Measurements from ENCODE around the gene PGAP6.
"Not testable (repeated sequence)": the region's sequence is repeated elsewhere in the genome, so short reads cannot be mapped to it uniquely, and the experiment has no call there.

The PGAP6 gene

DNA sequence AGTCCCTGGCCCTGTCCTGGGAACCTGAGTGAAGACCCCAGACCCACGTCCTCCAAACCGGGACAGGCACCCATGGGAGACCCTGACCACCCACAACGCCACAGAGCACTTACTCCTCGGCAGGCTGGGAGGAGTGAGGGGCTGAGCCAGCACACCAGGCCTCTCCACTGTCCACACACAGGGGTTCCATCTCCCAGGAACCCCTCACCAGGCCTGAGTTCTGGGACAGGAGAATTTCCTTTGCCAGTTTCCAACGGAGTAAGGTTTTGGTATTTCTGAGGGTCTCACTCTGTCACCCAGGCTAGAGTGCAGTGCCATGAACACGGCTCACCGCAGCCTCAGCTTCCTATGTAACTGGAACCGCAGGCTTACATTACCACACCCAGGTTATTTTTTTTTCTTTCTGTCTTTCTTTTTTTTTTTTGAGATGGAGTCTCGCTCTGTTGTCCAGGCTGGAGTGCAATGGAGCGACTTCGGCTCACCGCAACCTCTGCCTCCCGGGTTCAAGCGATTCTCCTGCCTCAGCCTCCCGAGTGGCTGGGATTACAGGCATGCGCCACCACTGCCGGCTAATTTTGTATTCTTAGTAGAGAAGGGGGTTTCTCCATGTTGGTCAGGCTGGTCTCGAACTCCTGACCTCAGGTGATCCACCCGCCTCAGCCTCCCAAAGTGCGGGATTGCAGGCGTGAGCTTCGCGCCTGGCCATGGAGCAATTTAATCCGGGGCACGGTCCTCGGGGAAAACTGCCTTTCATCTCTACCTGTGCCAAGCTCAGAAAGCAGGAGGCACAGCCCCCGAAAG is 1.6 kb downstream of the PGAP6 start:
- in situ Hi-C loops (cut with MboI; ENCODE audit: low sequenced_read_pairs), result no loop called here

DNA sequence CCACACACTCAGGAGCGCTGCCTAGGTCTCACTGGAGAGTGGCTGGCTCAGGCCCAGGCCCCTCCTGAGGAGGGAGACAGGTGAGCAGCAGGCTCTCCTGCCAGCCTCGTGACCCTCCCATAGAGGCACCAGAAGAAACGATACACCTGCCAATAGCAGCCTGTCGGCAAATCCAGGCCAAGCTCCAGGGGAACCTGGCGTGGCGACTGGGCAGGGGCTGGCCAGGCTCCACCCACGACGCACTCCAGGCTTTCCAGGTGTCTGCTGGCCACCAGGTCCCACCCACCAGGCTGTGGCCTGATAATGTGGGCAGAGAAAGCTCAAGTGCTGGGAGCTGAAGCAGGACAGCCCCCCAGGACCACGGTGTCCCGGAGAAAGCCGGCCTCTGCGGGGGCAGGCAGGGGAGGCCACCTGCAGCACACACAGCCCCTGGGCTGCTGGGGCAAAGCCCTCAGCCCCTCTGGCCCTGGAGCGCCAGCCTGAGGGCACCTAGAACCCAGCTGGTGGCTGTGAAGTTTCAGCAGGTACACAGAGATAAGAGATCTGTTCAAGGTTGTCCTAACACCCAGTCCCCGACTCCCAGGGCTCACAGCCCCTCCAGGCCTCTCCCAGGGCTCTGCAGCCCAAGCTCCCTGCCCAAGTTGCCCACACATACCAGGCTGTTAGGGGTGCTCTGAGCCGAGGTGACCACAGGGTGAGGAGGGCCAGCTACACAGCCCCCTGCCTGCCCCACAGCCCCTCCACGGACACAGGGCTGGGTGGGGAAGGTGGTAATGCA is 2.4 kb downstream of the PGAP6 start:
- in situ Hi-C loops (cut with MboI; ENCODE audit: low sequenced_read_pairs), result no loop called here

DNA sequence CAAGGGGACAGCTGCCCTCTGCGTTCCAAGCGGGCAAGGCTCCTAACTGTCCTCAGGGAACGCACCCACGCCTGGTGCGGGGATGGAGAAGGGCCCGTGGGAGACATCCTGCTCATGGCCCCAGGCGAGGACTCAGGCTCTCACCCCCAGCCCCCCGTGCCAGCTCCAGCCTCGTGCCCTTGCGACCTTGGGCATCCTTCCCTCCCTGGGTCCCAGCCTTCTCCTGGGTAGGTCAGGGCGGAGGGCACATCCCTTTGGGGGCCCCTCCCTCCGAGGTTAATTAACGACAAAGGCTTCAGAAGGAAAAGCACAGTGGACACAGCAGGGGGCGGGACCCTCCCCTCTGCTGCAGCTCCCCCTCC is 3.0 kb downstream of the PGAP6 start:
- in situ Hi-C loops (cut with MboI; ENCODE audit: low sequenced_read_pairs), result no loop called here

DNA sequence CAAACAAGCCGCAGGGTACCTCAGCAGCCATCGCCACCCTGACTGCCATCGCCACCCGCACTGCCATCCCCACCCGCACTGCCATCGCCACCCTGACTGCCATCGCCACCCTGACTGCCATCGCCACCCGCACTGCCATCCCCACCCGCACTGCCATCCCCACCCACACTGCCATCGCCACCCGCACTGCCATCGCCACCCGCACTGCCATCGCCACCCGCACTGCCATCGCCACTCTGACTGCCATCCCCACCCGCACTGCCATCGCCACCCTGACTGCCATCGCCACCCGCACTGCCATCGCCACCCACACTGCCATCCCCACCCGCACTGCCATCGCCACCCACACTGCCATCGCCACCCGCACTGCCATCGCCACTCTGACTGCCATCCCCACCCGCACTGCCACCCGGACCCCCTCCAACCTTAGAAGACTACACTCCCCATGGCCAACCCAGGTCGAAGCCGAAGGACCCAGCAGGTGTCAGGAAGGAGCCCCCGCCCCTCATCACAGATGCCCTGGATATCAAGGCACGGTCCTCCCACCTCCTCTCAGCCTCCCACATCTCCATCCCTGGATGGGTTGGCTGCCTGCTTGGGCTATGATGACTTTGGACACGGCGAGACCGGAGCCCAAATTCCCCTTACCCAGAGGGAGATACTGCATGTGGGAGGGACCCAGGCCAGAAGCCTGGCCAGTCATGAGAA is 3.5 kb downstream of the PGAP6 start:
- in situ Hi-C loops (cut with MboI; ENCODE audit: low sequenced_read_pairs), result not testable (repeated sequence)

DNA sequence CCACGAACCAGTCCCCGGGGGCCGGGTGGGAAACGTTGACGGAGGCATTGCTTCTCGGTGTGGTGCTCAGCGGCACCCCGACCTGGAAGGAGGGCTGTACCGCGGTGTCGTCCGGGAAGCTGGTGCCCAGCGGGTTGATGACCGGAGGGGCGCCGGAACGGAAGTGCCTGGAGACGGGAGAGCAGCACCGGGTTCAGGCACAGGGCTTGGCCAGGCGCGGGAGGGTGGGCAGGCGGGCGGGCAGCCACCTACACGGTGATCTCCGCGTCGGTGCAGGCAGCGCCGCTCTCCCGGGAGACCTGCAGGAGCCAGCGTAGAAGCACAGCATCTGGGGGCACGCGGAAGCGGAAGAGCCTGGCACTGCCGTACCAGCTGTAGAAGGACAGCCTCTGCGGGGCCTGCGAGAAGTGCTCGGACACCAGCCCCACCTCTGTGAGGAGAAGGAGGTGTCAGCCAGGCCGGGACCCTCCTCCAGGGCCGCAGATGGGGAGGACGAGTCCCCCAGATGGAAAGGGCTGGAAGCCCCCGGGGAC is 4.3 kb downstream of the PGAP6 start:
- in situ Hi-C loops (cut with MboI; ENCODE audit: low sequenced_read_pairs), result no loop called here

DNA sequence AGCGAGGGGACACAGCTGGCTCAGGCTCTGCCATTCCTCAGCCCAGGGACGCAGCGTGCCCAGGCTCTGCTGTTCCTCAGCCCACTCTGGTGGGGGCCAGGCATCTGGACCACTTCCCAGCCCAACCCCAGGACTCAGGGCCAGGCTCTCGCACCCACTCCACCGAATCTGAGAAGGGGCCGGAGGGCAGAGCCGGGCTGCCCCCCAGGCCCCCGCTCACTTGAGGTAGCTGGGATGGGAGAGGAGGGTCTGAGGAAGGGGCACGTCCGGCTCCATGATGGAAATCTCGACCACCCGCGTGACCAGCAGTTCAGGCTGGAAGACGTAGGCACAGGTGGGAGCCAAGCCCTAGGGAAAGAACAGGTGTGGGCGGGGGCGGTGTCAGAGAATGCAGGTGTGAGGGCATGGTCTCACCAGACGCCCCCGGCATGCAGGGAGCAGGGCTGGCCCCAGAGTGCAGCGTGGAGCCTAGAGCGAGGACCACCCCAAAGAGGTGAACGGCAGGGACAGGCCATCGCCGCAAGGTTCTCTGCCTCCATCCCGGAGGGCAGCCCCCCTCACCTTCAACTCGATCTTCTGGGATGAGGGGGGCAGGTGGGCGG is 4.9 kb downstream of the PGAP6 start:
- in situ Hi-C loops (cut with MboI; ENCODE audit: low sequenced_read_pairs), result no loop called here

DNA sequence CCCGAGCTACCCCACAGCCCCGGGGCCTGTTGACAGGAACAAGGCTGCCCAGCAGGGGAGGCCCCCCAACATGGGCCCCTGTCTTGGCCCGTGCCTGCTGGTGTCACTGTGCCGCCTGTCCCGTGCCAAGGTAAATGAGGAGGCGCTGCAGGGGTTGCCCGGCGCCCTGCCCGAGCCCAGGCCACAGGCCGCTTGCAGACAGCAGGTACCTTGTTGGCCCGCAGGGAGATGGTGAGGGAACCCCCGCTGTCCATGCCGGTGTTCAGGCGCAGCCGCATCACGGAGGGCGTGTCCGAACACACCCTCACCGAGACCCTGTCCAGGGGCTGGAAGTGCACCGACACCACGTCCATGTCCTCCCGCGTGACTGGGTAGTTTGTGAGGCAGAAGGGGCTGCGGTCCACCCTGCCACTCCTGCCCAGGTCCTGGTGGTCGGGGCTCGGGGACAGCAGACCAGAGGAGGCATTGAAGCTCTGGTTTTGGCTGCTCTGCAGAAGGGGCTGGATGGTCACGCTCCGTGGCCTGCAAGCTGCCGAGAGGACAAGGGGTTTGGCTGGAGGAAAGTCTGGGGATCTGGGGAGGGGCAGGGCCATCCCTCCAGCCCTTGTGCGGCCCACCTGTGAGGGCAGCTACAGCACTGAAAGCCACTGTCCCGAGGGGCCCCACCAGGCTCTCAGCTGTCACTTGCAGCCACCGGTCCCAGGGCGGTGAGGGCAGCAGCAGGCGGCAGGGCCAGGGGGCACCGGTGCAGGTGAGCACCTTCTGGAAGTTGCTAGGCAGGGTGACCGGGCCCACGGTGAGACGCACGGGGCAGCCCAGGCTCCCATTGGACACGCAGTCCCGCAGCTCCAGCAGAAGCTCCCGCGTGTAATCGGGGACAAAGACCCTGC is 5.6 kb downstream of the PGAP6 start:
- in situ Hi-C loops (cut with MboI; ENCODE audit: low sequenced_read_pairs), result no loop called here

DNA sequence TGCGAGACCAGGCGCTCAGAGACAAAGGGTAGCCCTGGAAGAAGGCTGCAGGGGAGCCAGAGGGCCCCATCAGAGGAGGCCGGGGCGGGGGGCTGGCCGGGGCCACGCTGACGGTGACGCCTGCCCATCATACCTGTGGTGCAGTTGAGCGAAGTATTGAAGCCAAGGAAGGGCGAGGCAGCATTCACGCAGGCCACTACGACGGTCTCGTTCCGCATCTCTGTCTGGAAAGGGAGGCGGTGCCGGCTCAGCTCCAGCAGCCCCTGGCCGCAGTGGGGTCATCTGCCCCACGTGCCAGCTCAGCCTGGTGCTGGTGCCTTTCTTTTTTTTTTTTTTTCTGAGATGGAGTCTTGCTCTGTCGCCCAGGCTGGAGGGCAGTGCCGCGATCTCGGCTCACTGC is 6.6 kb downstream of the PGAP6 start:
- in situ Hi-C loops (cut with MboI; ENCODE audit: low sequenced_read_pairs), result no loop called here

DNA sequence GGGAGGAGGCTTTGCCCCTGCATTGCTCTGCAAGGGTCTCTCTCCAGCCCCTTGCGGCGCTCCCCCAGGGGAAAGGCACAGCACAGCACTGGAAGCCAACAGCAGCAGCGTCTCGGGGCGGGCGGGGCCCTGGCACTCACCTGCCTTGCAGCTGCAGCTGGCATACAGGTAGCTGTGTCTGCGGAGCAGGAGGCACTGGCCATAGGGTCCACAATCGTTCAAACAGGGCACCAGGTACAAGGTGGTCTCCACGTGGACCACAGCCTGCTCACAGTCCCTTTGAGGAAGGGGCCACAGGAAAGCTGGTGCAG is 7.2 kb downstream of the PGAP6 start:
- in situ Hi-C loops (cut with MboI; ENCODE audit: low sequenced_read_pairs), result no loop called here

DNA sequence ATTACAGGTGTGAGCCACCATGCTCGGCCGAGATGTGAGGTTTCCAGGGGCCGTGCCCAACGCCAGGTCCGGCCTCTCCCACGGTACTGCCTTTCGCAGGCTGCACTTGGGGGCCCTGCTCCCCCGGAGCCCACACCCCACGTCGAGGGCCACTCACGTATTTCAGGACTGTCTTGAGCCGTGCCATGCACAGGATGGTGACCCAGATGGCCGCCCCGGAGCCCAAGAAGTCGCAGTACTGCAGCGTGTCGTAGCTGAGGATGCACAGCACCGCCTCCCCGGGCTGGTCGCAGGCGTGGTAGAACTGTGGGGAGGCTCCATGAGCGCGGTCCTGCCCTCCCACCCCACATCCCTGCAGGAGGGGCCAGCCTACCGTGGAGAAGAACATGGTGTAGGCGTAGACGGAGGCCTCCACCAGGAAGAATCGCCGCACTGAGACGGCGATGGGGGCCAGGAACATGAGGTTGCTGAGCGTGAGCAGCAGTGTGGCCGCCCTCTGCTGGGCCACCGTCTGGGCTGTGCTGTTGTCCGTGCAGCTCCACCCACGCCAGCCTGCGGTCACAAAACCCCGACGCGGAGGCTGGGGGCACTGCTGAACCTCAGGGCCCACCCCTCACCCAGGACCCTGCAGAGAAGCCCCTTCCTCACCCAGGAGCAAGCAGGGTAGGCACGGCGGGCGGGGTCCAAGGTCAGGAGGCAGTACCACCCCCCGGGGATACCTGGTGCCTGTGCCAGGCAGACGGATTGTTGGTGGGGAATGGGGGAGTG is 7.7 kb downstream of the PGAP6 start:
- in situ Hi-C loops (cut with MboI; ENCODE audit: low sequenced_read_pairs), result no loop called here

DNA sequence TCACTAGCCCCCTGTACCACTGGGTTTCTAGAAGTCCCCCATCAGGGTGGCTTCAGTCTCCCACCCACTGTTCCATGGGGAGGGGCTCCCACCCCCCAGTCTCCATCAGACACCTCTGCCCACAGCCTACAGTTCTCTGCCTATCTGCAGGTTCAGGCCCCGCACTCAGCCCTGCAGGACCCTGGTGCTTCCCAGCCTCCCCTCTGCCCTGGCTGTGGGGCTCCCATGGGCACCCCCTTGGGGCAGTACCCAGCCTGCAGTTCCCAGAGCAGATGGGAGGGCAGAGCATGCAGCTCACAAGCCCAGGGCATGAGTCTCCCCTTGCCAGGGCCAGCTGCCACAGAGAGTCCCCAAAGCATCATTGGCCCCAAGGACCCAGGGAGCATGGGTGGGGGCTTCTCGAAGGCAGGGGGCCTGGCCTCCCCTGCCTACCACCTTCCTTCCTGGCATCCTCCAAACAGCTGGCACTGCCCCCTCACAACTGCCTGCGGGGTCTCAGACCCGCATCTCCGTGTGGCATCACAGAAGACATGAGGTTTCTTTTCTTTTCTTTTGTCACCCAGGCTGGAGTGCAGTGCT is 8.7 kb downstream of the PGAP6 start:
- in situ Hi-C loops (cut with MboI; ENCODE audit: low sequenced_read_pairs), result no loop called here

DNA sequence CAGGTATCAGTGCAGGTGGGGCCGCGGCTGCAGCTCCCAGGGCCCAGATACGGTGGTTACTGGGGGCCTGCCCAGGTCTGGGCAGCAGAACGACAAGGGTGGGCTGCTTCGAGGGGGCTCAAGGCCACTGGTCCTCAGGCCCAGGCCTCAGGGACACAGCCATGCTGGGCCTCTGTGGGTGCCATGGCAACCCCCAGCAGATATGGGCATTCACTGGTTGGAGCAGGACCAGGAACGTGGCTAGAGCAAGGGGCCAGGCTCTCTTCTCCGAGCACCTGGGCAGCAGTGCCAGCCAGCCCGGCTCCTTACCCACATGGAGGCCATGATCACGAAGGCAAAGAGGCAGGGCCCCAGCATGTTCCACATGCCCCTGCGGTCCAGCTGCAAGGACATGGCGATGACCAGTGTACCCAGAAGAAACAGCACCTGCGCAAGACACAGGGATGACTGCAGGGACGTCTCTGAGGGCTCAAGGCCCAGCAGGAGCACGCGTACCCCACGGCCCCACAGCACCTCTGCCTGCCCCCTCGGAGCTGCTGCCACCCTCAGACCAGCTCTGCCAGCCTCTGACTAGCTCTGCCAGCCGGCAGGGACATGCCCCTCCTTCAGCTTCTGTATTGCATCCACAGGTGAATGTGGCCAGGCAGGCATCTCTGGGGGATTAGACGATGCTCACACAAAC is 9.3 kb downstream of the PGAP6 start:
- in situ Hi-C loops (cut with MboI; ENCODE audit: low sequenced_read_pairs), result no loop called here

DNA sequence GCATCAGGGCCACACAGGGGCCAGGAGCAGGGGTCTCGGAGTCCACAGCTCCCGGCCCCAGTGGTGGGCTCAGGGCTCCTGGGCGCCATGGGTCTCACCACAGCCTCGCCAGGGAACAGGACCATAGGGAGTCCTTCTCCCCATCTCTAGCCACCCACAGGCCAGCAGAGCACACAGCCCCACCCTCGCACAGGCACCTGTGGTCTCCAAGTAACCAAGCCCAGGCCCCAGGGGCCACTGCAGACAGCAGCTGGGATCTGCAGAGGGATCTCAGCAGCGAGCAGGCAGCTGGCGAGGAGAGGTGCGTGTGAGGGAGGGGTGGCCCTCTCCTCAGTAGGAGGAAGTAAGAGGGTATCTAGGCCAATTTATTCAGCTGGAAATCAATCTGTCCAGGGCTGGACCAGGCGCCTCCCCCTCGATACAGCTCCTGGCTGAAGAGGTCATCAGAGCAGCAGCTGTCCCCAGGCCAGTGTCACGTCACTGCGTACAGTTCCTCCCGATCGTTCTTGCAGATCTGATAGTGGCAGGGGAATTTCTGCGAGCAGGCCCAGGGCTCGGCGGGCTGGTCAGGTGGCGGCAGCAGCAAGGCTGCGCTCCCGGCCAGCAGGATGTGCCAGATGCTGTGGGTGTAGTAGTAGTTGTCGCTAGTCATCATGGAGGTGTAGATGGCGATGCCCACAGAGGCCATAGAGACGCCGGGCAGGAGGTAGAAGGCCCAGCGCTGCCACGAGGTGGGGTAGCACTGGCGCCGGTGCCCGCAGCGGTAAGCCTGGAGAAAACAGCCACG is 10.1 kb downstream of the PGAP6 start:
- in situ Hi-C loops (cut with MboI; ENCODE audit: low sequenced_read_pairs), result no loop called here

DNA sequence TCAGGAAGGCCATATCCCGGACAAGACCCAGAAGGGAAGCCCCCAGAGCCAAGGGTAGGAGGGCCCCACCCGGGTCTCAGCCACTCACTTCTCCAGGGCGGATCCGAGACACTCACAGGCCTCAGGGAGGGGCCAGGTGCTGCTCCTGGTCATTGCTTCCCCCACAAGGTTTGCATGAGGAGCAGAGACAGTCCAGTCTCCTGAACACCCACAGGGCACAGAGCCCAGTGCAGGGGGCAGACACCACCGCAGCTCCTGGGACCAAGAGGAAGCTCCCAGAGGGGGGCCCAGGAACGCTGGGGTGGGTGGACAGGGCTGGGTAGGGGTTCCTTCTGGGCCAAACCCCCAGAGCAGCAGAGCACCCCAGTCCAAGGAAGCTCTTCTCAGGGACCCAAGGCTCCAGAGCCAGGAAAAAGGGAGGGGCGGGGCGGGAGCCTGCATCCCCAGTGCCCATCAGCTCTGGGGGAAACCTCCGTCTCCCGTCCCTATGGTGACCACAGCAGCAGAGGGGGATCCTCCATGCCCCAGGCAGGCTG is 10.7 kb downstream of the PGAP6 start:
- in situ Hi-C loops (cut with MboI; ENCODE audit: low sequenced_read_pairs), result no loop called here

DNA sequence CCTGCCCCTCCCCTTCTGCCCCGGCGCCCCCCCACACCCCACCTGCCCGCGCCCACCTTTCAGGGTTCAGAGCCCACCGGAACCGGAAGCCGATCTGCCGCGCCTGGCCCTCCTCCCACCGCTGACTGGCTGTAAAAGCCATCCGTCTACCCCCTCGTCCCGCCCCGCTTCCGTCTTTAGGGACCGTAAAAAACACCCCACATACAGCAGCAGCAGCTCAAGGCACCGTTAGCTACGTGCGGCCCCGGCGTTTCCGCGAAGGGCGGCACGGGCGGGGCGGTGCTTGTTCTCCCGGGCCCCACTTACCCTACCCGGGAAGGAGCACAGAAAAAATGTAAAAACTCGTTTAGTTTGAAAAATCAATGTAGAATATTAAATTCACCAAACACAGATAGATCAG is 11.3 kb downstream of the PGAP6 start, which contains the start of gene MRPL28:
MRPL28 (minus strand) TSS at position 96 of the 400 bp plus-strand sequence. CDS start 320 bp downstream, outside the sequence.
- in situ Hi-C loops (cut with MboI; ENCODE audit: low sequenced_read_pairs), result no loop called here

DNA sequence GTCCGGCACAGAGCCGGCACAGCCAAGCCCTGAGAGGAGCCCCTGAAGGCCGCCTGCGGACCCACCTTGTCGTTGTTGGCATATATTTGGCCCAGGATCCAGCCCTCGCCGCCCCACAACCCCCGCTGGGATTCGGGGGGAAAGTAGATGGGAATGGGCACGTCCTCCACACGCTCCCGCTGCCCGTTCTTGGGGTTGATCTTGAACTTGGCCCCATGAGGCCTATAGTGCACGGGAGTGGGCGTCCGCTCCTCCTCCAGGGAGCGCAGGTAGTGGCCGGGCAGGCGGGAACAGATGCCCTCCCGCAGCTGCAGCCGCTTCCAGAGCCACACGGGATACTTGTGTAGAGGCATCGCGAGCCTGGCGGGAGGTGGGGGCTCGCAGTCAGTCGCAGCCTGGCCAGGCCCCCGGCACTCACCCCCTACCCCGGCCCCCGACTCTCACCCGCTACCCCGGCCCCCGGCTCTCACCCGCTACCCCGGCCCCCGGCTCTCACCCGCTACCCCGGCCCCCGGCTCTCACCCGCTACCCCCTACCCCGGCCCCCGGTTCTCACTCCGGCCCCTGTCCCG is 11.8 kb downstream of the PGAP6 start:
- in situ Hi-C loops (cut with MboI; ENCODE audit: low sequenced_read_pairs), result no loop called here

DNA sequence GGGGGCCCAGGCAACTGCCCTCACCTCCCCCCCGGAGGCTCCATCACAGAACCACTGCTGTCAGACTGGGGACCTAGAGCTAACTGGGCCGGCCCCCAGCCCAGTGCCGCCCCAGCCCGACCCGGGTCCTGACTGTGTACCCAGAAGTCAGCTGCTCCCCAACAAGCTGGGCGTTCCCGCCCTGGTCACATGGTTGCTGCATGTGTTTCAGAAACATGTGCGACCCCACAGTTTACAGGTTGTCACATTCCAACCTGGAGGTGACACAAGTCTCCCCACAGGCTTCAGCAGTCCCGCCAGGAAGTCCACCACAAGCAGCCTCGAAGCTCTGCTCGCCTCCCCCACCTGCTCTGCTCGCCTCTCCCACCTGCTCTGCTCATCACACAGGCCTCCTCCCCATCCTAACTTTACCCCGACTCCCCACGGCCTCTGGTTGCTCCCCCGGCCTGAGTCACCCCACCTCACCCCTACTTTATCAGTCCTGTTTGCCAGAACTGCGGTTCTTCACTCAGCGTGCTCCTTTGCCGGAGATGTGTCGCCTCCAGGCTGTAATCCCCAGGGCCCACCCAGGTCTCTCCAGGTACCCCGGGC is 12.4 kb downstream of the PGAP6 start:
- in situ Hi-C loops (cut with MboI; ENCODE audit: low sequenced_read_pairs), result no loop called here

Data from HL-60/S4 treated with retinoic acid at 250 ng/mL for 4 days and 3 days (cell line).